GM19043 (cell line): ENCODE results near the gene CAGE1.
"Not testable (repeated sequence)": the region's sequence is repeated elsewhere in the genome, so short reads cannot be mapped to it uniquely, and the experiment has no call there.

ENCODE experiments used
- ATAC-seq: cut with Tn5 transposase; IDR thresholded peaks from one replicate; pipeline ENCODE4 v1.9.1; 2021; ENCODE audit warnings: low read depth; ENCODE audit not compliant: unreplicated experiment

CAGE1 gene

GRCh38 chr6:7341271-7341670 lies 48.3 kb downstream of the CAGE1 start:
- no peak for ATAC-seq

GRCh38 chr6:7339007-7339732 lies 50.4 kb downstream of the CAGE1 start:
- not testable (repeated sequence) for ATAC-seq

GRCh38 chr6:7338031-7338430 lies 51.5 kb downstream of the CAGE1 start:
- no peak for ATAC-seq

GRCh38 chr6:7335519-7335918 lies 54.0 kb downstream of the CAGE1 start:
- no peak for ATAC-seq

- ATAC-seq, result no peak
These were observed 54.9 kb downstream of the CAGE1 start for GRCh38 chr6:7334685-7335084.

GRCh38 chr6:7332090-7332745 lies 57.3 kb downstream of the CAGE1 start:
- ATAC-seq, result no peak

GRCh38 chr6:7331452-7331851 lies 58.1 kb downstream of the CAGE1 start:
- ATAC-seq, result no peak

- no peak for ATAC-seq
These were observed 61.3 kb downstream of the CAGE1 start for GRCh38 chr6:7328243-7328642.

- no peak for ATAC-seq
These were observed 63.8 kb downstream of the CAGE1 start for GRCh38 chr6:7325750-7326149.

GRCh38 chr6:7324520-7324919 lies 65.0 kb downstream of the CAGE1 start:
- ATAC-seq, result peak; percentile 79

GRCh38 chr6:7323074-7323473 lies 66.5 kb downstream of the CAGE1 start:
- ATAC-seq, result no peak

GRCh38 chr6:7321866-7322265 lies 67.7 kb downstream of the CAGE1 start:
- ATAC-seq, result not testable (repeated sequence)

GRCh38 chr6:7319406-7319805 lies 70.1 kb downstream of the CAGE1 start:
- ATAC-seq, result not testable (repeated sequence)

- ATAC-seq, result no peak
These were observed 72.0 kb downstream of the CAGE1 start for GRCh38 chr6:7317538-7317937.

- ATAC-seq, result no peak
These were observed 72.6 kb downstream of the CAGE1 start for GRCh38 chr6:7316658-7317533.

GRCh38 chr6:7315948-7316365 lies 73.6 kb downstream of the CAGE1 start:
- ATAC-seq, result no peak

- not testable (repeated sequence) for ATAC-seq
These were observed 74.2 kb downstream of the CAGE1 start for GRCh38 chr6:7315087-7315947.

- no peak for ATAC-seq
These were observed 75.1 kb downstream of the CAGE1 start for GRCh38 chr6:7314414-7314813.

- no peak for ATAC-seq
These were observed 75.9 kb downstream of the CAGE1 start for GRCh38 chr6:7313505-7314165.
